Activated T-helper 1 cell treated with anti-CD3 and anti-CD28 coated beads, Interleukin-2, amount 50 U/mL, for 16 hours (primary cell): ENCODE data around the gene GRHPR.
"Not testable (repeated sequence)": the region's sequence is repeated elsewhere in the genome, so short reads cannot be mapped to it uniquely, and the experiment has no call there.

Source experiments
- DNase-seq, 2 donors: peaks; one replicate each; pipeline ENCODE4 v3.0.0-alpha.2; 2020; ENCODE audit warnings: low read depth in 1 of 2, low spot score in 1 of 2

The GRHPR gene

DNA sequence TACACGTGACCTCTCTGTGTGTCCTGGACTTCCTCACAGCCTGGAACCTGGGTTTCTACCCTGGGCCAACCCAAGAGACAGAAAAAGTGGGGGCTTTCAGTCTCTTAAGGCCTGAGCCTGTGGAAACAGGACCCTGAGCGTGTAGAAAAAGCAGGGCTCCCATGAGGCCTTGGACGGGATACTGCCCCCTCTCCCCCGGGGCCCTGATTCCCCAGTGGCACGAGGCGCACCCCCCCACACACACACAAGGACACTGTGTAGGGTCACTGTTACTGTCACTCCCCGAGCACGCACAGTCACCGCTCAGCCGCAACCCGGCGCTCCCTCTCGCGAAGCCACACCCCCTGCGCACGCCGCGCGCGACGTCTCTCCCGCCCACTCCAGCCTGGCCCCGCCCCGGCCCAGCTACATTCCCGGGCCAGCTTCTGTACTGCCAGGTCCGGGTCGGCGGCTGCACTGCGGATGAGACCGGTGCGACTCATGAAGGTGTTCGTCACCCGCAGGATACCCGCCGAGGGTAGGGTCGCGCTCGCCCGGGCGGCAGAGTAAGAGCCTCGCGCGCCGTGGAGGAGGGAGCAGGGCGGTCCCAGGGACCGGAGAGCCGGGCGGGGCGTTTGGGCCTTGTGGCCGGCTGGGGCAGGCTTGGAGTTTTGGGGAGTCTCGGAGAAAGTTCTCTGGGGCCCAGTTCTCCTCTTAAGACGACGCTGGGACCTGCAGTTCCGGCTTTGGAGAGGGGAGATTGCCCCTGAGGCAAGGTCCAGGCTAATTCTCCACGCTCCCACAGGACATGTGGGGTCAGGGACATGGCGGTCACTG lies at the start of gene GRHPR:
TSS of gene GRHPR (plus strand) at position 408 of the 816 bp plus-strand sequence. CDS start at position 463, 55 bp downstream.
- DNase-seq: peak; percentile 82 to 85

DNA sequence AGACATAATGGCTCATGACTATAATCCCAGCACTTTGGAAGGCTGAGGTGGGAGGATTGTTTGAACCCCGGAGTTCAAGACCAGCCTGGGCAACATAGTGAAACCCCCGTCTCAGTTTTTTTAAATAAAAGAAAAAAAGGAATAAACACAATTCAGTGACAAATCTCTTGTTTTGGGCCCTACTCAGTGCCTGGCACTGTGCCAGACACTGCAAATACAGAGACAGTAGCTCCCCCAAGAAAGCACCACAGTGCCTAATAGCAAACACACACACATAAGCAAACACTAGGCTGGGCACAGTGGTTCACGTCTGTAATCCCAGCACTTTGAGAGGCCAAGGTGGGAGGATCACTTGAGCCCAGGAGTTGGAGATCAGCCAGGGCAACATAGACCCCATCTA lies 49.7 kb upstream of the GRHPR start:
- no peak for DNase-seq

DNA sequence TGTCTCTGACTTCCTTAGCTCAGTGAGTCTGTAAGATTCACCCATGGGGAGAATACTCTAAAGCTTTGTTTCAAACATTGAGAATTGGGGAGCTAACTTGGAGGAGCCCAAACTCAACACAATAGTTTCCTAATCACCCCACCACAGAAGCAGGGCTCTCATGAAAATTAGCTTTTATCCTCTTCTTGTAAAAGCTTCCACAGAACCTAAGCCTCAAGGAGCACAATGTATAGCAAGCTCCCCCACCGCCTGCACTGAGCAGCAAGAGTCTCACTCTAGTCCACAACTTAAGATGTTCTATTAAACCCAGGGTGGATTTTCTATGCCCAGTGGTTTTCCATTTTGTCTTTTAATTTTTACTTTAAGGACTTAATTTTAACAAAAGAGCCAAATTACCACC lies 48.9 kb upstream of the GRHPR start:
- DNase-seq: no peak

DNA sequence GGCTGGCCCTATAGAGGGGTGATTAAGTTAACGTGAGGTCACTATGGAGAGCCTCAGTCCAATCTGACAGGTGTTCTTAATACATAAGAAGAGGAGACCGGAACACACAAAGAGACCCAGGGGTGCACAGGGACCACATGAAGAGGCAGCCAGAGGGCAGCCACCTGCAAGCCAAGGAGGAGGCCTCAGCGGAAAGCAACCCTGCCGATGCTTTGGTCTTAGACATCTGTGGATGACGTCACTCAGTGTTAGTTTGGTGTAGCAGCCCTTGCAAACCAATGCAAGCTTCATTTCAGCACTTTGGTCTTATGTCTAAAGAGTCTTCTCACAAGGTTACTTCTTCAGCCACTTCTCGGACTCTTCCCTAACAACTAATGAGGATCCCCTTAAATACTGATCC lies 47.6 kb upstream of the GRHPR start:
- no peak for DNase-seq

DNA sequence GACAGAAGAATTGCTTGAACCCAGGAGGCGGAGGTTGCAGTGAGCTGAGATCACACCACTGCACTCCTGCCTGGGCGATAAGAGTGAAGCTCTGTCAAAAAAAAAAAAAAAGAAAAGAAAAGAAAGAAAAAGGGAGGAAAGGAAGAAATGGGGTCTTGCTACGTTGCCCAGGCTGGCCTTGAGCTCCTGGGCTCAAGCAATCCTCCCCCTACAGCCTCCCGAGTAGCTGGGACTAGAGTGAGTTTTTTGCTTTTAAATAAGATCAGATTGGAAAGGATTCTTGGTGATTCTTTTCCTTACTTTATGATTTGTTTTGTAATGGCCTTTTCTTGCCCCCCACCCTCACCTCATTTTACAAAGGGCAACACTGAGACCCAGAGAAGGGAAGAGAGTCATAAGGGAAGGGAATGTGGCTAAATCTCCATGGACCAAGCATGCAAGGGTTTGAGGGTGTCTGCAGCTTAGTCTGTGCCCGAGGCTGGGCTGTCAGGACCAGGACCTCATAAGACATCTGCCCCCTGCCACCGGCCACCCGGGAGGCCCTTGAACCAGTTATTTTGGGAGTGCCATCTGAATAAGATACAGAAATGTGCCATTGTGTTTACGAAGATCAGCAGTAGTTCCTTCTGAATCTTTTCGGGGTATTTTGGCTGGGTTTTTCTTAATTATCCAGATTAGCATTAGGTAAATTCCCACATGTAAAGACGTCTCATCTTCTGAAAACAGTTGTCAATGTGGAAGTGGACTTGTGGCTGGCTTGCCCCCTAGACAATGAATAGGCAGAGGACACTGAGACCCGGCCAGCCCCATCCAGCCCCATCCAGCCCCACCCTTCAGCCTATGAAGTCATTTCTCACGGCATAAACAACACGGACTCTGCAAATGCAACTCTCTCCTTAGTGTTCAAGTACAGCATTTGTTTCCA lies 44.5 kb upstream of the GRHPR start:
- no peak for DNase-seq

DNA sequence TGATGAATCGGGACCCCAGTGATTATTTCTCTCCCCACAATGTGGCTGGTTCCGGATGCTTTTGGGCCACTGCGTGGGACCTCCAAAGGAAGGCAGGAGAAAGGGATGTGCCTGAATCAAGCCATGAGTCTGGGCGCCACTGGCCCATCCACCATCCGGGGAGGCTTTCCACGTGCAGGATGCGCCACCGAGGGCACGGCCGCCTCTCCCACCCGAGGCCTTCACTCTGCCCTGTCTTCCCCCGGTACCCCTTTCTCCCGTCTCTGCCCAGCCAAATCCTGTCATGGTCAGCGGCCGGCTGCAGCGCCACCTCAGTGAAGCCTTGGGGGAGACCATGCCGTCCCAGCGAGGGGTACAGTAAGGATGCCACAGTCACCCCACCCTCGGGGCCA lies 43.9 kb upstream of the GRHPR start:
- no peak for DNase-seq

DNA sequence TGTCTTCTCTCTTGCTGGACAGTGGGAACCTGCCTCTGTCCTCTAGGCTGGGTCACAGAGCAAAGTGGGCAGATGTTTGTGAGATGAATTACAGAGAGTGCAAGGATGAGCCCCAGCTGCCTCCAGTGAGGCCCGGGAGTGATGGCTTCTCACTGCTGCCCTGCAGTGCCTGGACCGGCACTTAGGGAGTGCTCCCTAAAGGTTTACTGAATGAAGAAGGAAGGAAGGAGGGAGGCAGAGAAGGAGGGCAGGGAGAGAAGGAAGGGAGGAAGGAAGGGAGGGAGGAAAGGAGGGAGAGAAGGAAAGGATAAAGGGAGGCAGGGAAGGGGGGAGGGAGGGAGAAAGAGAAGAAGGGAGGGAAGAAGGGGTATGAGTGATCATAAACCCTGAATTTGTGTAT lies 42.7 kb upstream of the GRHPR start:
- DNase-seq: no peak

DNA sequence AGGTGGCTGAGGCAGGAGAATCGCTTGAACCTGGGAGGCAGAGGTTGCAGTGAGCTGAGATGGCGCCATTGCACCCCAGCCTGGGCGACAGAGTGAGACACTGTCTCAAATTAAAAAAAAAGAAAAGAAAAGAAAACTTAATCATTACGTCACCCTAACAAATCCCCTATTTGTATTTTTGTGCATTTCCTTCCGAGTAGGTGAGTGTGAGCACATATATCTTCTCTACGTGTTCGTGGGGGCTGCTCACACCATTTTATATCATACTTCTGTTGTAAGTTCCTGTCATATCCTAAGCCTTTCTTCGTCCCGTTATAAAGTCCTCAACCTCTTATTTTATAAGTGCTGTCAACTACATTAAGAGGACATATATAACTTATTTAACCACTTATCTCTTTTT lies 41.9 kb upstream of the GRHPR start:
- no peak for DNase-seq

DNA sequence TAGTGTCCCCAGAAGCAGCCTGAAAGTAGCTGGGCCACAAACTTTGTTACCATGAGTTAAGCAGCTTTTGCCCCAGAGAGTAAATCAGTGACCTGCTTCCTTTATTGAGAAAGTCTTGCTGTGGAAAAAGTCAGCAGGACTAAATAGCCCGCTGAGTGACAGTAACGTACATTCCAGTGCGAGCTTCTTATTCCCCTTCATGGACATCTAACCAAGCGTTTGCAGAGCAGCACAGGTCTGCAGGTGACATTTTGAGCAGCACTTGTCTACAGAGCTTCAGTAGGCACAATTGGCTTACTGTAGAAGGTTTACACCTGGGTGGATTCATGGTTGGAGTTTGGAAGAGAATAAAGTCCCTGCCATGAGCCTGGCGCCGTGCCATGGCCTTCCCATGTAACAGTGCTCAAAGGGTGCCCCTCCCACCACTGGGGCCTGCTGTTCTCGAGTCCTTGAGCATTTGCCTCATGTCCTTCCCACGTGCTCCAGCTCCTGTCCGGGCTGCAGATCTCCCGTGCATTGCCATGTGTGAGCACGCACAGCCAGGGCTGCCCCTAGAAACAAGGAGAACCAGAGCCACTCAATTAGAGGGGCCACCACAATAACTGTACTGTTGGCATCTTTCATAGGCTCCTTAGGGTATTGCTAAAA lies 41.3 kb upstream of the GRHPR start:
- DNase-seq: no peak

DNA sequence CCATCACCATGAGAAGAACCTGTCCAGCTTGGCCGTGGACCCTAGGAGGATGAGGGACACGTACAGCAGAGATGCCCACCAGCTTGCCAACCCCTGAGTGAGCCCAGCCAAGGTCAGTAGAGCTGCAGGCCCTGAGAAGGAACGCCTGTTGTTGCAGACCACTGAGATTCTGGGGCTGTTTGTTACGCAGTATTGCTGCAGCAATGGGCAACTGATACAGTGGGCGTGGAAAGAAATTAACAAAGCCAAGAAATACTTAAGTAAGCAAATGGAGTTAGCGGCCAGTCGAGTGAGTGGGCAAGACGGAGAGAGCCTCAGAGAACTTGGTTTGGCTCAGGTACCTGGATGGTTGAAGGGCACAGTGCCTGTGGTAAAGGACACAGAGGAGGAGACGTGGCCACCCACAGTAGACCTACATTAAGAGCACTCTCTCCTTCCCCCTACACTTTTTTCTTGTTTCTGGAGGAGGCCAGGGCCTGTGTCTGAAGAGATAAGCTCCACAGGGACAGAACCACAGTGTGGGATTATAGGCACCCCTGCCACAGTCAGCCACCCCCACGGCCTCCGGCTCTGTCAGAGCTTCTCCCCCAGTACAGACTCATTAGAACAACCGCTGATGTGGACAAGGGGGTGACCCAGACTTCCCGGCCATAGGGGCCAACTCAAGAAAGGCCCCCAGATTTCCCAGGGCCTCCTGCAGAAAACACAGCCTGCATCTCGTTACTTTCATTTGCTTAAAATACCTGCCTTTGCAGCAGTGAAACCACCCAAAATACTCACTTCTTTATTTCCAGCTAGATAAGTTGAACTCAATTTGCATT lies 40.1 kb upstream of the GRHPR start:
- no peak for DNase-seq

DNA sequence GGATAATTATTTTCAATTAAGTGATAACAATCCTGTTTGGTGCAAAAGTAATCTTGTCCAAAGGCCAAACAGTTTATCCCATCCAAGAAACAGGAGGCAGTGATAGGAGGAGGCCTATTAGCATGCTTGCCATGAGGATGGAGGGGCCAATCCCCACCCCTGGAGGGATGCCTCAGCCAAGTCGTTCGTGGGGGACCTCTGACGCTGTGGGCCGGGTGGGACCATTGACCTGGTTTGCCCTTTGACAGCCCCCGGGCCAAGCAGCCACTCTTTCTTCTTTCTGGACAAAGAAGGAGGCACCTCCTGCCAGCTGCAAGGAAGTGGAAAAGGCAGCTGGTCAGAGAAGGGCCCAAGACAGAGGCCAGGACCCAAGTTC lies 39.5 kb upstream of the GRHPR start:
- DNase-seq: no peak

DNA sequence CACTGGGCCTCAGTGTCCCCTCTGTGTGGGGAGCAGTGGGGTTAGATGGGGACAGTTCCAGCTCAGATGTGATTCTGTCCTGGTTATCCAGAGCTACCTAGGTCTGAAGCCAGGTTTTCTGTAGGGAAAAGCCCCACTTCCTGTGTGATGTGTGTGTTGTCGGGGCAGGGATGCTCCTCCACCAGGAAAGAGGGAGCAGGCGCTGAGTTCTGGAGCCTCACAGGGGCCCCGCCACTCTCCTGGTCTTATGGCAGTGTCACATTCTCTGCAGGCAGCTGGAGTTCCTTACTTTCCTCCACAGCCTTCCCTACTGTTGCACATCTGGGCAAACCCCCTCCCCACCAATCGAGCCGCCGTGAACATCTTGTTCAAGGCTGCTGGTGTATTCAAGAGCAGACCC lies 39.1 kb upstream of the GRHPR start:
- no peak for DNase-seq

DNA sequence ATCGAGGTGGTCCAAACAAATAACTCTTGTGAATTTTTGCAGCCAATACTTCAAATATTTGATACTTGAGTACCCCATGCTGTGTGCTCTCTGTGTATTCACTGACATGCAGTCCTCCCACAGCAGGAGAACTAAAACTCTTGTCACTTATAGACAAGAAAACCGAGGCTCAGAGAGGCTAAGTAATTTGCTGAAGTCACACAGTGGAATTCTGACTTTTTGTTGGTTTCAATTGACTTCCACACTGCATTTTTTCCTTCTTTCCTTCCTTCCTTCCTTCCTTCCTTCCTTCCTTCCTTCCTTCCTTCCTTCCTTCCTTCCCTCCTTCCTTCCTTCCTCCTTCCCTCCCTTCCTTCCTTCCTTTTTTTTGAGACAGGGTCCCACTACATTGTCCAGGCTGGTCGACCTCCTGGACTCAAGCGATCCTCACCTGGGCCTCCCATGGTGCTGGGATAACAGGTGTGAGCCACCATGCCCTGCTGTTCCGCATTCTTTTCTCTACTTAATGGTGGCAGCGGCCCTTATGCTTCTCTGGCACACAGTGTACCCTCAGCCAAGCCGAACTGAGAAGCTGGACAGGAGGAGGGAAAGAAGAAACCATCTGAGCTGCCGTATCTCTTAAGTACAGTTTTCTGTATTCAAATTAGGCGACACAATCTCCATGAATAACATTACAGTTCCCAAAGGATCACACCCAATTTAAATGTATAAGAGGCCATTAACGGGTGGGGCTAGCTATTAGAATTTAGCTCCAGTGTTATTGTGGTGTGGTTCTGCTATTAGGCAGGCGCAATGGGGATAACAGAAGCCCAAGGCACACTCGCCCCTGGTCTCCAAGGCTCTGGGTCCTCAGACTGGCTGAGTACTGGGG lies 38.4 kb upstream of the GRHPR start:
- no peak for DNase-seq

DNA sequence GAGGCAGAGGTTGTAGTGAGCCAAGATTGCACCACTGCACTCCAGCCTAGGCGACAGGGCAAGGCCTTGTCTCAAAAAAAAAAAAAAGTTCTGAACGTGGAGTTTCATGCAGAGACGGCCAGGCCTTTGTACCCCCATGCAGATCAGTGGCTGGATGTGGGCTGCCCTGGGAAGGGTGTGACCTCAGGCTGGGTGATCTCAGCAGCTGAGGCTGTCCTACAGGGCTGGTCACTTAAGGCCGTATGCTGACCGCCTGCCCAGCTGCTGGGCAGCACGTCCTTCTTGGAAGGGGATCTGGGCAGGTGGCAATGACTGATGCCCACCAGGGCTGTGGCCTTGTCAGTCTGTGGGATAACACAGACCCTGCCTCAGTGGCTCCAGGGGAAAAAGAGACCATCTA lies 37.2 kb upstream of the GRHPR start:
- no peak for DNase-seq

DNA sequence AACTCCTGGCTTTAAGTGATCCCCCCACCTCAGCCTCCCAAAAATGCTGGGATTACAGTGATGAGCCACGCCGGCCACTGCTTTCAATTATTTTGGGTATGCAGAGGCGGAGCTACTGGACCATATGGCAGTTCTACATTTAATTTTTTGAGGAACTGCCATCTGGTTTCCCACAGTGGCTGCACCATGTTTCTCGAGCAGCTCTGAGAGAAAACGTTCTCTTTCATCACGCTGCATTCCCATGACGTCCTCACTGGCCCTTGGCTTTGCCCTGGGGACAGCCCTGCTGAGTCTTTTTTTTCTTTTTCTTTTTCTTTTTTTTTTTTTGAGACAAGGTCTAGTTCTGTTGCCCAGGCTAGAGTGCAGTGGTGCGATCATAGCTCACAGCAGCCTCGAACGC lies 35.5 kb upstream of the GRHPR start:
- DNase-seq: no peak

DNA sequence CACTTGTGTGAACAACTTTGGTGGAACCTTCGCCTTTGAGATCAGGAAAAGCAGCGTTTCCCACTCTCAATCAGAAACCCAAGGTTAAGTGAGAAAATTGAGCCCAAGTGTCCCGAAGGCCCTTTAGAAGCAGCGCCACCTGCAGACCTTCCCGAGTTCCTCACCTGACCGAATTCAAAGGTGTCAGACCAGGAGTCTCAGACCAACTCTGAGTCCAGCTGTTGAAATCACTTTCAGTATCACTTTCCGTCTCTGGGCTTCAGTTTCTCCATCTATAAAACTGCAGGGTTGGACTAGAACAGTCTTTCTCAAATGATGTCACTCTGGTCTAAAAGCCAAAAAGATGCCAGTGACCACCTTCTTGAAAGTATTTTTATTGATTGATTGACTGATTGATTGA lies 31.7 kb upstream of the GRHPR start:
- no peak for DNase-seq

DNA sequence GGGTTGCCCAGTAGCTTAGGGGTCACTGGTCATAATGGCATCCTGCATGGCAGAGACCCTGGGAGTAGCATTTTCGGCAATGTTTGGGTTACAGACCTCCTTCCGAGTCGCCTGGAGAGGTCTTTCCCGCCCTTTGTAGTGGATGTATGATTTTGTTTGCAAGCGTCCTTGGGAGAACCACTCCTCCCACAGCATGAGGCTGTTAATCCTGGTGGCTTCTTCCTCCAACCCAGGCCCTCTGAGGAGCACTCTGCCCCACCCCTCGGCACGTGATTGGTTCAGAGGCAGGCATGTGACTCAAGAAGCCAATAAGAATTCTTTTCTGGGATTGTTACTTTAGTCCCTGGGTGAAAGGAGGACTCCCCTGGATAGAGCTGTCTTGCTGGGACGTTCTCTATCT lies 30.2 kb upstream of the GRHPR start:
- DNase-seq: no peak

DNA sequence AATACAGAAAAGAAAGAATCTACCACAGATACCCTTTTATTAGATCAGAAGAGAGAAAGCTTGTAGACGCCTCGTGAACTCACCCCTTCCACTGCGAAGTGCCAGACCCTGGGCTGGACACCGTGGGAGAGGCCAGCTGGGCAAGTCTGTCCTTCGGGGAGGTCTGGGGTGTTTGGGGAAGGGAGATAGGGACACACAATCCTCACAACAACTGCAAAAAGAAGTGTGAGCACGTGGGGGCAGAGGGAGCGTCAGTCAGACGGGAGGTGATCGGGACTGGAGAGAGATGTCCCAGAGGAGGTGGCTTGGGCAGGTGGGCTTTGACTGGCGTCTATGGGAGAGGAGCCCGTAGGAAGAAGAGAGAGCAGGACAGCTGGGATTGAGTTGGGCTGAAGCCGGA lies 27.3 kb upstream of the GRHPR start:
- DNase-seq: no peak

DNA sequence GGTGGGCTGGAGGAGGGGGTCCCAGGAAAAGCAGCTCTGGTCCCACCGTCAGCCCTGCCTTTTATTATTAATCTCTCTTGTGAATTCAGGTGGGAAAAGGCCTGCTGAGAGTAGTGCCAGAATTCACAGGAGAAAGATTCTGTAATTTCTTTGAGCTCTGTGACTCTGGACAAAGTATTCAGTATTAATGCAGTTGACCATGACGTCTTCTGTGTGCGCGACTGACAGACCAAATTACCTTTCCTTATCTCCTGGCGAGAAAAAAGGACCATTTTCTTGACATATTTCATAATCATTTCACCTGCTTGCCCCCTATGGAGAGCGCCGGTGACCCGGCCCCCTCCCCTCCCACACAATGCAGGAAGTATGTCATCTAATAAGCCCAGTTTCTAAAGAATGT lies 26.8 kb upstream of the GRHPR start:
- no peak for DNase-seq

DNA sequence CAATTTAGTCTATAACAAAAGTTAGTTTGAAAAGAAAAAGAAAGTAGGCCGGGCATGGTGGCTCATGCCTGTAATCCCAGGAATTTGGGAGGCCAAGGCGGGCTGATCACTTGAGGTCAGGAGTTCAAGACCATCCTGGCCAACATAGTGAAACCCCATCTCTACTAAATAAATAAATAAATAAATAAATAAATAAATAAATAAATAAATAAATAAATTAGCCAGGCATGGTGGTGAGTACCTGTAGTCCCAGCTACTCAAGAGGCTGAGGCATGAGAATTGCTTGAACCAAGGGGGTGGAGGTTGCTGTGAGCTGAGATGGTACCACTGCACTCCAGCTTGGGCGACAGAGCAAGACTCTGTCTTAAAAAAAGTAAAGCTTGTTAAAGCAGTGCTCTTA lies 24.5 kb upstream of the GRHPR start:
- not testable (repeated sequence) for DNase-seq
